ENCODE measurements around the gene KDELR3. TPM values are rescaled to one million over a fixed set of nuclear protein-coding genes. Genes with fewer than 3 reads are reported as not detected.

KDELR3 gene
- total and polyA plus RNA-seq, 10 of the 15 experiments (the other 5 are each of a cell fraction or from before 2014, with no cell fraction given) = 0.15 to 0.98 (median 0.25) TPM; not detected in 1

GRCh38 chr22:38464992-38465672 is 2.8 kb upstream of the KDELR3 start:
- ChIA-PET SMC1A (ENCODE audit: uncharacterized antibody, unreplicated experiment) (no interaction called here), POLR2A (no interaction called here), RAD21 (ENCODE audit: unreplicated experiment) (no interaction called here), CTCF (no interaction called here)
- H3K4me3 ChIP-seq = no peak overlapping the region
- in situ Hi-C loops (cut with MboI) (no loop called here), intact Hi-C loops (cut with micrococcal nuclease; ENCODE audit: unreplicated experiment) (no loop called here)
- H3K4me1 ChIP-seq (ENCODE audit: control insufficient read depth, insufficient read depth, low read length) = no peaks in the 10 kb centered on the region
- no peak overlapping the region for H2AFZ ChIP-seq (ENCODE audit: control insufficient read depth, low read depth, low read length)
- no peaks in the 10 kb centered on the region for H4K20me1 ChIP-seq (ENCODE audit: control insufficient read depth, insufficient read depth)
- no peak for FAIRE-seq
- H3K79me2 ChIP-seq (ENCODE audit: control insufficient read depth, insufficient read depth, low read length) = no peaks in the 10 kb centered on the region
- no peak for DNase-seq (ENCODE audit: low read depth, low spot score)
- WGBS (ENCODE audit: insufficient coverage, insufficient replicate concordance, low lambda C conversion rate, missing lambda C conversion rate) = 66% methylated on average over 10 of the region's 10 CpGs
- no peak overlapping the region for H3K4me2 ChIP-seq (ENCODE audit: control insufficient read depth, insufficient read depth)
- no TSS peak for BruUV-seq (replicated peaks)
- peaks cover 4 to 12% of the 10 kb centered on the region in 2 experiments for H3K27me3 ChIP-seq (replicated peaks in 1 of 2; ENCODE audit: control insufficient read depth in 2 of 2, insufficient read depth in 2 of 2, low read length in 1 of 2)
- no peaks in the 10 kb centered on the region for H3K36me3 ChIP-seq (ENCODE audit: control insufficient read depth in 2 of 2, insufficient read depth in 2 of 2, low read length in 1 of 2)
- H3K27ac ChIP-seq (ENCODE audit: control insufficient read depth, insufficient read depth) = no peak overlapping the region
- no peak overlapping the region for H3K9ac ChIP-seq (ENCODE audit: control insufficient read depth, insufficient read depth, low read length)
- no peaks in the 10 kb centered on the region for H3K9me3 ChIP-seq (replicated peaks; ENCODE audit: control insufficient read depth, insufficient read depth, low read length)
- no peak for ATAC-seq
- TF ChIP-seq CHD1 (IDR thresholded peaks at IDR 0.05; ENCODE audit: low read depth, low read length) = no peak
- no peak for TF ChIP-seq POU2F2 (IDR thresholded peaks at IDR 0.05; ENCODE audit: borderline replicate concordance, low read depth, low read length)
- no peak for TF ChIP-seq MXI1 (IDR thresholded peaks at IDR 0.05; ENCODE audit: low read depth, low read length)

- Histone ChIP-seq H3K9me3 (replicated peaks; ENCODE audit: control insufficient read depth, insufficient read depth, low read length) (no peaks in the 10 kb centered on the region), H2AFZ (ENCODE audit: control insufficient read depth, low read depth, low read length) (no peak overlapping the region), H3K9ac (ENCODE audit: control insufficient read depth, insufficient read depth, low read length) (no peak overlapping the region), H3K4me1 (ENCODE audit: control insufficient read depth, insufficient read depth, low read length) (no peaks in the 10 kb centered on the region), H3K4me3 (no peak overlapping the region), H3K79me2 (ENCODE audit: control insufficient read depth, insufficient read depth, low read length) (no peaks in the 10 kb centered on the region), H3K4me2 (ENCODE audit: control insufficient read depth, insufficient read depth) (no peak overlapping the region), H3K27me3 (replicated peaks in 1 of 2; ENCODE audit: control insufficient read depth in 2 of 2, insufficient read depth in 2 of 2, low read length in 1 of 2) (peaks cover 4 to 12% of the 10 kb centered on the region in 2 experiments), H4K20me1 (ENCODE audit: control insufficient read depth, insufficient read depth) (no peaks in the 10 kb centered on the region), H3K36me3 (ENCODE audit: control insufficient read depth in 2 of 2, insufficient read depth in 2 of 2, low read length in 1 of 2) (no peaks in the 10 kb centered on the region), H3K27ac (ENCODE audit: control insufficient read depth, insufficient read depth) (no peak overlapping the region)
- CTCF ChIA-PET = no interaction called here
- FAIRE-seq (no peak), DNase-seq (ENCODE audit: low read depth, low spot score) (no peak), ATAC-seq (no peak)
- POLR2A ChIA-PET = no interaction called here
- TF ChIP-seq BHLHE40 (IDR thresholded peaks at IDR 0.05; ENCODE audit: borderline replicate concordance in 1 of 2, low read depth in 2 of 2, low read length in 1 of 2) (0 out of 4 replicates have a peak, but pooled peaks of 1 of the 2 experiments have one; percentile 7), CBFB (IDR thresholded peaks at IDR 0.05; ENCODE audit: low read depth) (no peak)
- BruUV-seq (replicated peaks) = no TSS peak
- RAD21 ChIA-PET (ENCODE audit: unreplicated experiment) = no interaction called here
- SMC1A ChIA-PET (ENCODE audit: uncharacterized antibody, unreplicated experiment) = no interaction called here
- intact Hi-C loops (cut with micrococcal nuclease; ENCODE audit: unreplicated experiment) (no loop called here), in situ Hi-C loops (cut with MboI) (no loop called here)
- 54% methylated on average over 26 of the region's 26 CpGs for WGBS (ENCODE audit: insufficient coverage, insufficient replicate concordance, low lambda C conversion rate, missing lambda C conversion rate)
Measured at GRCh38 chr22:38465673-38466490, 2.0 kb upstream of the KDELR3 start.
